Measurements from ENCODE around the gene IL15RA.
"Not testable (repeated sequence)": the region's sequence is repeated elsewhere in the genome, so short reads cannot be mapped to it uniquely, and the experiment has no call there.

The IL15RA gene

GRCh38 chr10:5970066-5970465 lies 7.3 kb downstream of the IL15RA start:
- no peak for DNase-seq (ENCODE audit: low read depth)

DNA sequence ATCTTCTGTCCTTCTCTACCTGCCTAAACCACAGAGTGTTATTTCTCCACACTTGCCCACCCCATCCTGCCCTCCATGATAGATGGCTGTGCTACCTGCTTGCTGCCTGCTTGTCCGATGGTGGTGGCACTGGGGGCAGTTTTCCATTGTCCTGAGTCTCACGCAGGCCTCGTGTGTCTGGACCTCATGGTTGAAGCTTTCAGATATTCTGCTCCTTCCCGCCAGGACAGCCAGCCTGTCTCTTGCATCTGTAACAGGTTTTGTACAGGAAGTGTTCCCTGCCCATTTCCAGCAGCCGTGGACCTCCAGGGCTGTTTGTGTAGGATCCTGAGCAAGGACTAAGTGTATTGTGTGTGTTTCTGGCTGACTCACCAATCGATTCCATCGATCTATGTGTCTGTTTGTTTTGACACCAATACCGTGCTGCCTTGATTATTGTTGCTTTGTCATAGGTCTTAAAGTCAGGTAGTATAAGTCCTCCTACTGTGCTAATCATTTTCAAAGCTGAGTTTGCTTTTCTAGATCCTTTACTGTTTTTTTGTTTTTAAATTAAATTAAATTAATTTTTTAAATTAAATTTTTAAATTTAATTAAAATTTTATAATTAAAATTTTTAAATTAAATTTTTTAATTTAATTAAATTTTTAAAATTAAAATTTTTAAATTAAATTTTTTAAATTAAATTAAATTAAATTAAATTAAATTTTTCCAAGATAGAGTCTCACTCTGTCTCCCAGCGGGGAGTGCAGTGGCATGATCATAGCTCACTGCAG lies 8.5 kb downstream of the IL15RA start:
- no peak for DNase-seq (ENCODE audit: low read depth)

DNA sequence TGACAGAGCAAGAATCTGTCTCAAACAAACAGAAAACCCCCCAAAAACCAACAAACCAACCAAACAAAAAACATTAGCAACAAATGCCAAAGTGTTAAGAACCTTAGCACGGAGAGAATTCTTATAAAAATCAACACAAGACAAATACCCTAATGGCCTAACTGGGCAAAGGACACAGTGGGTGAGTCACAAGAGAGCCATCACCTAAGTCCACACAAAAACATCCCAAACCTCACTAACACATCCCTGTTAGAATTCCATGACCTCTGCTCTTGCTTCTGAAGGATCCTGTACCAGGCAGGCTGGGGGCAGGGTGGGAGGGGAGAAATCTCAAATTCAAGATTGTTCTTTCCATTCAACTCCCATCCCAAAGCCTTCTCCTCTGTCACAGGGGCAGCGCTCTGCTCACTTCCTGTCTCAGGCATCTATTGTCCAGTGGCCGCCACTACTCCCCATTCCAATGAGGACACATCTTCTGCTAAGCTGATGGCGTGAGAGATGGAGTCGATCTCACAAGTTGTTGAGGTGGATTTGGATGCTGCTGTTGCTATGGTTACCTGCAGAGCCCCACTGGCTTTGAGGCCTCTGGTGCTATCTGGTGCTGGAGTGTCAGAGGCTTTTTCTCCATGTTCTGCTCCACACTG lies 9.2 kb downstream of the IL15RA start:
- no peak for DNase-seq (ENCODE audit: low read depth)

DNA sequence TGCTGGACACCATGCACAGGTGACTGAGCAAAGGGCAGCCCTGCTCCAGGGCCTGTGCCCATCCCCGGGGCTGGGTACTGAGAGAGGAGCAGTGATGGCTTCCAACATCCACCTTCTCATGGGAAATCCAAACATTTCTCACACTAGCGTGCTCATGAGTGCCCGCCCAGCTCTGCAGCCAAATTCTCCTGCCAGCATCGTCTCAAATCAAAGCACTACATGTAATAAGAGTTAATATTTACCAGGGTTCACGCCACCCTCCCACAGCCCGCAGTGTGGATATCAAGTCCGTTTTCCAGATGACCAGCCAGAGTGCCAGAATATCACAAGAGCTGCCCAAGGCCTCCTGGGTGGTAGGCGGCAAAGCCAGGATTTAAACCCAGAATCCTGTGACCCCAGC lies 12.1 kb downstream of the IL15RA start:
- DNase-seq (ENCODE audit: low read depth), result no peak

DNA sequence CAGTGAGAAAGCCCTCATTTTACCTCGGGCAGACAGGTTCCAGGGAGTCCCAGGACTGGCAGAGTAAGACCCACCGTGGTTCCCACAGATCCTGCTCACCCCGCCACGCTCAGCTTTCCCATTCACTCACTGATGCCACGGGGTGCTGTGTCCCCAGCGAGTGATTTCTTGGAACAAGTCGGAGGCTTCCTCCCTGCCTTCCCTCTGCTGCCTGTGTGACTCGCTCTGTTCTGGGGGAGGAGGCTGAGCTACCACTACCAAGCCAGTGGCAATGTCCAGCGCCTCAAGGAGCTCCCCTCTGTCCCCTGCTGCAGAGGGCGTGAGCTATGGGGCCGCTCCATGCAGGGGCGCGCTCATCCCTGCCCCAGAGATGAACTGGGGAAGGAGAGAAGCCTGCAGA lies 12.6 kb downstream of the IL15RA start:
- DNase-seq (ENCODE audit: low read depth), result no peak

DNA sequence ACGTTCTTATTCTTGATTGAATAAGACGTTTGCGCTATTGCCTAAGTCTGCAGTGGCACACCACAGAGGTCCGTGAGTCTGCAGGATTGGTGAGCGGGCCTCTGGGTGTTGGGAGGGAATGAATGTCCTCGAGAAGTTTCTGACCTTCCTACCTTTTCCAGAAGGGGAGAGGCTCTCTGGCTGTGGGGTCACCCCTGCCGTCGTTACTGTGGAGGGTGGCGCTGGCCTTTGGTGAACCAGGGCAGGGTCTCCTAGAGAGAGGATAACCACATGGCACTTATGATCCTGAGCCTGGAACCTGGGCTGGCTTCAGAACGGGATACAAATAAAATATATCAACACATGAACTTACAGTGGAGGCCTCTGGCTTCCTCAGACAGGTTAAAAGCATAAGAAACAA lies 13.8 kb downstream of the IL15RA start:
- no peak for DNase-seq (ENCODE audit: low read depth)

- no peak for DNase-seq (ENCODE audit: low read depth)
These were observed 14.3 kb downstream of the IL15RA start for GRCh38 chr10:5963071-5963470.

GRCh38 chr10:5962358-5962940 lies 14.9 kb downstream of the IL15RA start:
- DNase-seq (ENCODE audit: low read depth), result not testable (repeated sequence)

DNA sequence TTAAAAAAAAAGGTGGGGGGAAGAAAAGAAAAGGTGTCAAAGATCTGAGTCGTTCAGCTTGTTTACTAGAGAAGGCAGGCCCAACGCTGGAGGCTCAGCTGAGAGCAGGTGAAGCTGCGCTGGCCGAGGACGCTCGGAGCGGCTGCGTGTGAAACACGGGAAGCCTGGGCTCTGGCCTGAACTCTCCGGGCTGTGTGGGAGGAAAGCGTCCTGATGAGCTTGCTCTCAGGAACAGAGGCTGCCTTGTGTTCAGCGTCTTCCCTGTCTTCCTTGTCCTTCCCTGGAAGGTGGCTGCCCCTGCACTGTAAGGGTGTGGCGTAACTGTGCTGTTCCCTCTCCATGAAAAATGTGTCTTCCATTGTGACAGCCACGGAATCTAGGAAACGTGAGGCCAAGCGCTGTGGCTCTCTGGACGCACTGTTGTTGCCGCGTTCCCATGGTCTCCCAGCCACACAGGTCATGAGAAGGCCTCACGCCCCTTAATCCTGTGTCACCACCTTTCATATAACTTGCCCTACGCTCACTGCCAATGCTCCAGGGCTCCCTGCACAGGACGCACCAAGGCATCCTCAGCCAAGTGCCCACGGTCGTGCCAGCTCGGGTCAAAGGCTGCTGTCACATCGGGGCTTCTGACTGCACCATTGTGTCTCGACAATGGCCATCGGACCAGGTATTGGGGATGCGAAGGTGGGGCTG lies 15.8 kb downstream of the IL15RA start:
- DNase-seq (ENCODE audit: low read depth), result no peak

- not testable (repeated sequence) for DNase-seq (ENCODE audit: low read depth)
These were observed 16.4 kb downstream of the IL15RA start for GRCh38 chr10:5960973-5961275.

GRCh38 chr10:5960070-5960972 lies 17.0 kb downstream of the IL15RA start:
- no peak for DNase-seq (ENCODE audit: low read depth)

GRCh38 chr10:5959581-5960069 lies 17.7 kb downstream of the IL15RA start:
- DNase-seq (ENCODE audit: low read depth), result no peak

- DNase-seq (ENCODE audit: low read depth), result no peak
These were observed 18.2 kb downstream of the IL15RA start for GRCh38 chr10:5959142-5959541.

DNA sequence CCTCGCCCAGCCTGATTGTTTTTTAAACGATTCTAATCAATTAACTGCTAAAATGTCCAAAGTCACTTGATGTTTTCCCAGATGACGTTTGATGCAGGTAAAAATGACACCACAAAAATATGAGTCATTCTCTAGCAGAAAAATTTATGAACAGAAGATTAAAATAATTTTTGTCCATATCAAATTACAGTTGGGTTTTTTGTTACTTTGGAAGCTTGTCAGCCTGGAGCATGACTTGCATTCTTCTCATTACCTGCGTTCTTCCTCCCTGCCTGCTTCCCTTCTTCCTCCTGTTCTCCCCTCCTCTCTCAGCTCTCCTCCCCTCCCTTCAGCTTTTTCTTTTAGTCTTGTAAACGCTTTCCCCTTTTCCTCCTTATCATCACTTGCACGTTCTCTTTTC lies 18.7 kb downstream of the IL15RA start:
- DNase-seq (ENCODE audit: low read depth), result no peak

DNA sequence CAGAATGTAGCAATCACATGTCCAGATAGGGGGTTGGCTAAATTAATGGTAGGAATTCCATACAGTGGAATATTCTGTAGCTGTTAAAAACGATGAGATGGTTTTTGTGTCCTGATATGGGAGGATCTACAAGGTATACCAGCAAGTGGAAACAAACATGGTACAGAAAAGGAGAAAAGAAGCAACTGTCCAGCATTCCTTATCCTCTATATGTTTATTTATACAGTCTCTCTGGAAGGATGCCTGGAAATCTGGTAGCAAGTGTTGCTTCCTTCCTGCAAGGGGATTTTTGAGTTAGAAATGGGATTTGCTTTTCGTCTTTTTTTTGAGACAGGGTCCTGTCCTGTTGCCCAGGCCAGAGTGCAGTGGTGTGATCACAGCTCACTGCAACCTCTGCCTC lies 19.3 kb downstream of the IL15RA start:
- DNase-seq (ENCODE audit: low read depth), result no peak

DNA sequence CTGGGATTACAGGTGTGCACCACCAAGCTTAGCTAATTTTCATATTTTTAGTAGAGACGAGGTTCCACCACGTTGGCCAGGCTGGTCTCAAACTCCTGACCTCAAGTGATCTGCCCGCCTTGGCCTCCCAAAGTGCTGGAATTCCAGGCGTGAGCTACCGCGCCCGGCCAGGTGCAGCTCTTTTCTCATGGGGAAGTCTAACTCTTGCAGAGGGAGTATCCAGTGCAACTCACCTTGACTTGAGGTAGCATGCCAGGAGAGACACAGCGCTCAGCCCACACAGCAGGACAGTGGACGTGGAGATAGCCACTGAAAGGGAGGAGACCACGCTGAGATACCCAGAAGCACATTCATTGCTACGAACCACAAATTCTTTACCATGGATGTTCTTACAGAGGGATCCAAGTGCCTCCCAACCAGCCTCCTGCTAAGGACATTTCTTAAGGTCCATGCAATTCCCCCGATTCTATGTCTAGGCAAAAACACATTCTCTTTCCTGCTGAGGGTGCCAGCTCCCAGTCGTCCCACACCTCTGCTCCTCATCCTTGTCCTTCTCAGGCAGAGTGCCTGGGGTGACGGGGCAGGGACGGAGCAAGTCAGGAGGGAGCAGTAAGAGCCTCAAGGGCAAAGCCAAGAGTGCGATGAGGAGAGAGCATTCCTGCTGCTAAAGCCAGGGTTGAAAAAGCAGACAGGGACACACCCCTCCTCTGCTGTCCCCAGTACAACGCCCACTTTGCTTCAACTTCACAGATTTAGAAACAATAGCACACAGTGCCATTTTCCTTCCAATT lies 21.0 kb downstream of the IL15RA start:
- DNase-seq (ENCODE audit: low read depth), result no peak

DNA sequence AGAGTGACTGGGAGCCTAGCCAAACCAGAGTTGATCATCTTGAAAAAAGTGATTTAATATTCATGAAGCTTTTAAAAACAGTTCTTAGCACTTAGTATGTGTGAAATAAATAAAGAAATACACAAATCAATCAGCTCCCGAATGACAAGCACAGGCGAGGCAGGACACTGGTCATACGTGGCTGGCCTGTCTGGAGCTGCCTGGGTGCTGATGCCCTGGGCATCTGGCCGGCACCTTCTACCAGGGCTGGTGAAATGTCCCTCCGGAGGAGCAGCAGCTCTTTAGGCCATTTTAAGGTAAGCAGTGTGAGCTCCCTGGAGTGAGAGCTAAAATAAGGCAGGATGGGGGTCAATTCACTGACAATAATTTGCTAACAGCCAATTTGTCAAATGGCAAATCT lies 23.7 kb downstream of the IL15RA start:
- DNase-seq (ENCODE audit: low read depth), result no peak

GRCh38 chr10:5952731-5953385 lies 24.5 kb downstream of the IL15RA start:
- DNase-seq (ENCODE audit: low read depth), result no peak

GRCh38 chr10:5951721-5952407 lies 25.5 kb downstream of the IL15RA start:
- no peak for DNase-seq (ENCODE audit: low read depth)

- no peak for DNase-seq (ENCODE audit: low read depth)
These were observed 26.1 kb downstream of the IL15RA start for GRCh38 chr10:5951167-5951711.

All from activated gamma-delta T cell treated with anti-CD3 and anti-CD28 coated beads, Interleukin-2, amount 50 U/mL, for 16 hours (primary cell).